ENCODE measurements around the gene SSC5D.

Gene SSC5D

GRCh38 chr19:55552620-55553019 is 64.4 kb downstream of the SSC5D start:
- no peak for DNase-seq (ENCODE audit: extremely low read depth in 1 of 2, low read depth in 1 of 2)

DNA sequence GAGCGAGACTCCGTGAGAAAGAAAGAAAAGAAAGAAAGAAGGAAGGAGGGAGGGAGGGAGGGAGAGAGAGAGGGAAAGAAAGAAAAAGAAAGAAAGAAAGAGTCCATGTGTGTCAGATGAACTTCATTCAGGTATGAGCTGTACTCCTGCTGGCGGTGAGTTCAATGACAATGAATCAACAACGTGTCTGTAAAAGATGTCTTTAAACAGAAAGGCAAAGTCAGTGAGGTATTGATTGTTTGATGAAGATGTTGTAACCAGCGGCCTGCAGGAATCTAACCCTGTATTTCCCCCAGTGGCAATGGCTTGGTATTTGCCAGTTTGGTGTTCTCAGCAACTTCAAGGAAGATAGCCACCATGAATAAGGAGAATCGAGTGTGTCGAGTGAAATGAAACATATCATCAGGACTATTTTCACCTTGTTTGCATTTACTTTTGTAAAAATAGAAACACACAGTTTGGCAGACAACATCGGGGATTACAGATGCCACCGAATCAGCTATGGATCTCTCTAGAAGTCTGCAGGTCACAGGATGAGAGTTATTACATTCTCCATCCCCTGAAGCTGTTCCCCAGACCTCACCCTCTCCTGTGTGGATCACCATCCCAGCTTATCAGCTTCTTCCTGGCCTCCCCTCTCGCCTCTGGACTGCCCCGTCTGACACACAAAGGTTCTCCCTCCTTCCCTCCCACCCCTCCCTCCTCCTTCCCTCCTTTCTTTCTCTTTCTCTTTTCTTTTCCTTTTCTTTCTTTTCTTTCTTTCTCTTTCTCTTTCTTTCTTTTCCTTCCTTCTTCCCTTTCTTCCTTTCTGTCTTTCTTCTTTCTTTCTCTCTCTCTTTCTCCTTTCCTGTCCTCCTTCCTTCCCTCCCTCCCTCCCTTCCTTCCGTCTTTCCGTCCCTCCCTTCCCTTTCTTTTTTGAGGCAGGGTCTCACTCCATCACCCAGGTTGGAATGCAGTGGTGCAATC is 65.3 kb downstream of the SSC5D start:
- DNase-seq (ENCODE audit: extremely low read depth in 1 of 2, low read depth in 1 of 2): no peak

- DNase-seq (ENCODE audit: extremely low read depth in 1 of 2, low read depth in 1 of 2): no peak
Observed at GRCh38 chr19:55554302-55554701, 66.1 kb downstream of the SSC5D start.

- DNase-seq (ENCODE audit: extremely low read depth in 1 of 2, low read depth in 1 of 2): no peak
Observed at GRCh38 chr19:55554741-55555152, 66.5 kb downstream of the SSC5D start.

DNA sequence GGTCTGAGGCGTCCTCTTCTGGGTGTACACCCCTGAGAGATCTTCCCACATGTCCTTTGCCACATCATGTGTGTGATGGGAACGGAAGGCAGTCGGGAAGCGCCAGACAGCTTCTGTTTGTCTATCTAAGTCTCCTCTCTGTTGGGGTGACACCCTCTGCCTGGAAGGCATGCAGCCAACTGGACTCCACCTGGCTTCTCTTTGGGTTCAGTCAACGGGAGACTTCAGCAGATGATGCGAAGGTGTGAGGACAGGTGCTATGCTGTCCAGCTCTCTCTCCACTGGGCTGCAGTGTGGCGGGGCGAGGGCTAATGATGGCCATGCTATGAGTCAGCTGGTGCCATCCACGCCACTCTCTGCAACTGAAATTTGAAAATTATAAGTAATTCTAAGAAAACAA is 71.4 kb downstream of the SSC5D start:
- no peak for DNase-seq (ENCODE audit: extremely low read depth in 1 of 2, low read depth in 1 of 2)

DNA sequence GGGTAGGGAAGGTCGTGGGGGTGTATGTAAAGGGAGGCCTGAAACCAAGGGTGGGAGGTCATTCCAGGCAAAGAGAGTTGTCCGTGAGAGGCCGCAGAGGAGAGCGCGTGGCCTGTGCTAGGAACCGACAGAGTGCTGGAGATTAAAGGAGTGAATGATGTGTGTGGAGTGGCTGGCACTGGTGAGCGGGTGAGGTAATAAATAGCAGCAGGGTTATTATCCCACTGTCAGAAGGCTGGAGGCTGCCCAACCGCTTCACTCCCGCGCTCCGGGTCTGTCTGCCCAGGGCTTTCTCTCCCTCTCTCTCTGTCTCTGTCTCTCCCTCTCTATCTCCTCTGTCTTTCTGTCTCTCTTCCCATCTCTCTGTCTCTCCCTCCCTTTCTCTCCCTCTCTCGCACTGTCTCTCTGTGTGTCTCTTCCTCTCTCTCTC is 75.0 kb downstream of the SSC5D start:
- no peak for DNase-seq (ENCODE audit: extremely low read depth in 1 of 2, low read depth in 1 of 2)

- DNase-seq (ENCODE audit: extremely low read depth in 1 of 2, low read depth in 1 of 2): no peak
Observed at GRCh38 chr19:55566823-55567222, 78.6 kb downstream of the SSC5D start.

- no peak for DNase-seq (ENCODE audit: extremely low read depth in 1 of 2, low read depth in 1 of 2)
Observed at GRCh38 chr19:55567708-55568328, 79.6 kb downstream of the SSC5D start.
